Activated CD8-positive, alpha-beta T cell treated with anti-CD3 and anti-CD28 coated beads for 36 hours (primary cell): ENCODE measurements around the gene C2CD3. TPM values are rescaled to one million over a fixed set of nuclear protein-coding genes. Genes with fewer than 3 reads are reported as not detected.

ENCODE experiments used
- ATAC-seq: fragments of 200-7000 bp; cut with Tn5 transposase; one replicate; pipeline ENCODE4 v1.10.0; 2021; ENCODE audit warnings: mild to moderate bottlenecking, moderate library complexity
- CTCF ChIA-PET: fragments of 350-600 bp; sonication (Branson Sonifier 250); formaldehyde crosslinking; loops from one replicate; lab custom pipeline; 2021; ENCODE audit warnings: antibody characterized with exemption; lab: Charles Lee
- POLR2A ChIA-PET: fragments of 350-600 bp; sonication (Branson Sonifier 250); formaldehyde crosslinking; loops from one replicate; lab custom pipeline; 2021; ENCODE audit warnings: antibody characterized with exemption; lab: Charles Lee
- DNase-seq: peaks from one replicate; pipeline ENCODE4 v3.0.0-alpha.2; 2020
- H3K27ac Mint-ChIP-seq: one replicate; pipeline ENCODE4 v1.8.0; 2021; ENCODE audit warnings: mild to moderate bottlenecking, mixed read lengths
- H3K27me3 Mint-ChIP-seq: one replicate; pipeline ENCODE4 v1.8.0; 2021; ENCODE audit warnings: mixed read lengths
- H3K36me3 Mint-ChIP-seq: one replicate; pipeline ENCODE4 v1.8.0; 2021; ENCODE audit warnings: low read depth, mixed read lengths
- H3K4me1 Mint-ChIP-seq: one replicate; pipeline ENCODE4 v1.8.0; 2021; ENCODE audit warnings: low read depth, mixed read lengths
- H3K4me3 Mint-ChIP-seq: one replicate; pipeline ENCODE4 v1.8.0; 2021; ENCODE audit warnings: mild to moderate bottlenecking, moderate library complexity, mixed read lengths
- H3K9me3 Mint-ChIP-seq: one replicate; pipeline ENCODE4 v1.8.0; 2021; ENCODE audit warnings: mixed read lengths
- intact Hi-C: fragments of 100-400 bp; cut with micrococcal nuclease; formaldehyde crosslinking; loops from one replicate; pipeline ENCODE4 v1.10.0; 2022
- total RNA-seq, 2 experiments: library from RNA; stranded (reverse); gene quantifications; one replicate each; pipeline ENCODE4 v1.2.3, GENCODE V29; 2021
- TF ChIP-seq, protein P1 (sequence below): fragments of 200-600 bp; IDR thresholded peaks from one replicate; pipeline ENCODE4 v1.8.0; 2022; ENCODE audit warnings: antibody characterized with exemption, mild to moderate bottlenecking

Gene C2CD3
- total RNA-seq, 2 experiments from 2014 or later: 22.5 to 25.6 TPM

DNA sequence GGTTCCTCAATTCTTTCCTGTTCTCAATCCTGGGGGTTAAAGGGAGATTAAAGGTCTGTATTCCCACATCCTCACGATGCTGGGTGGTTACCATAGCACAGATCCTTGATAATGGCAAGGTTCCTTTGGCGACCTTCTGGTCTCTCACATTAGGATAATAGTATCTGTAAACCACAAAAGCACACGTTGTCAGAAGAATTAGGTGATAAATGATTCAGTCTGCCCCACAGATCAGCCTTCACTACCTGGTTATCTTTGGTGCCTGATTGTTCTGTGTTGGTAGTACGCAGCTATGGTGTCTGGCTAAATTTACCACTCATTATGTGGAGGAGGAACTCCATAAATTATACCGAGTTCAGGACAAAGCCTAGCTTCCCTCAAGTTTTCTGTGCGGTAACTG, 78.4 kb downstream of the C2CD3 start:
- Mint-ChIP-seq H3K4me3 (no peak overlapping the region), H3K36me3 (peaks cover 11% of the 10 kb centered on the region), H3K27me3 (no peaks in the 10 kb centered on the region), H3K9me3 (no peaks in the 10 kb centered on the region), H3K4me1 (no peaks in the 10 kb centered on the region), H3K27ac (no peak overlapping the region)
- TF ChIP-seq, protein P1, sequence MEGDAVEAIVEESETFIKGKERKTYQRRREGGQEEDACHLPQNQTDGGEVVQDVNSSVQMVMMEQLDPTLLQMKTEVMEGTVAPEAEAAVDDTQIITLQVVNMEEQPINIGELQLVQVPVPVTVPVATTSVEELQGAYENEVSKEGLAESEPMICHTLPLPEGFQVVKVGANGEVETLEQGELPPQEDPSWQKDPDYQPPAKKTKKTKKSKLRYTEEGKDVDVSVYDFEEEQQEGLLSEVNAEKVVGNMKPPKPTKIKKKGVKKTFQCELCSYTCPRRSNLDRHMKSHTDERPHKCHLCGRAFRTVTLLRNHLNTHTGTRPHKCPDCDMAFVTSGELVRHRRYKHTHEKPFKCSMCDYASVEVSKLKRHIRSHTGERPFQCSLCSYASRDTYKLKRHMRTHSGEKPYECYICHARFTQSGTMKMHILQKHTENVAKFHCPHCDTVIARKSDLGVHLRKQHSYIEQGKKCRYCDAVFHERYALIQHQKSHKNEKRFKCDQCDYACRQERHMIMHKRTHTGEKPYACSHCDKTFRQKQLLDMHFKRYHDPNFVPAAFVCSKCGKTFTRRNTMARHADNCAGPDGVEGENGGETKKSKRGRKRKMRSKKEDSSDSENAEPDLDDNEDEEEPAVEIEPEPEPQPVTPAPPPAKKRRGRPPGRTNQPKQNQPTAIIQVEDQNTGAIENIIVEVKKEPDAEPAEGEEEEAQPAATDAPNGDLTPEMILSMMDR: no peak
- POLR2A ChIA-PET: no interaction called here
- DNase-seq: no peak
- intact Hi-C loops: no loop called here
- ATAC-seq: no peak
- CTCF ChIA-PET: no interaction called here

DNA sequence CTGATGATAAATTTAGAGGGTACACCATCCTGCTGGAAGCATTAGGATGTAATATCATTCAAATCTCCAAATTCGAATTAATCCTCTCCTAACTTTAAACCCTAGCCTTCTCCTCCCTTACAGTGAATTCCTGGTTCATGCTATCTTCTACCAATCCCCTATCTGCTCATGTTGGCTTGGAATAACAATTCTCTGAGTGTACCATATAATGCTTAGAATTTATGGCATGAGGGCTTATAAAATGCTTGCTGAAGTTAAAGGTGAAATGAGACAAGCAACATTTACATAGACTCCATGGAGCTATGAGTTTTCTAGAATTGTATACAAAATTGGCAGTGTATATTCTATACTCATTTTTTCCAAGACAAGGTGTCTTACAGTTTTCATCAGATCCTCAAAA, 79.3 kb downstream of the C2CD3 start:
- TF ChIP-seq, protein P1: no peak
- no peak for DNase-seq
- H3K27ac Mint-ChIP-seq: no peak overlapping the region
- no peak for ATAC-seq
- ChIA-PET POLR2A (no interaction called here), CTCF (no interaction called here)
- H3K4me1 Mint-ChIP-seq: no peaks in the 10 kb centered on the region
- no peaks in the 10 kb centered on the region for H3K27me3 Mint-ChIP-seq
- H3K4me3 Mint-ChIP-seq: no peak overlapping the region
- intact Hi-C loops: no loop called here
- no peaks in the 10 kb centered on the region for H3K9me3 Mint-ChIP-seq
- peaks cover 9% of the 10 kb centered on the region for H3K36me3 Mint-ChIP-seq

DNA sequence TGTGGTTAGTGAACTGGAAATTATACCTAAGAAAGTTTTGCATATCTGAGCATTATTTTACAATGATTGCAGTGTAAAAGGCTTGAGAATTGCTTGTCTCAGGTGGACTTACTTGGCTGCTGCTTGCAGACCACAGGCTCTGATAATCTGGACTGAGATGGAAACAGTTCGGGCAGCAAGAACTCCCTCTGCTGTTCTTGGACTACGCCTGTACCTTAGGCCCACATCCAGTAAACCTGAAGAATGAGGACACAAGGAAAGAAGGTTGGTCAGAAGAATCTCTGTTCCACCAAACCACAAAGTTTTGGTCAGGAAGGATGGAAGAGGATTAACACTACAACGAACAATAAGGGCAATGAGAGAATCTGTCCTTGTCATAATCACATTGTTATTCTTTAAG, 80.1 kb downstream of the C2CD3 start:
- TF ChIP-seq, protein P1: no peak
- POLR2A ChIA-PET: interaction anchor here (0.6 kb wide), 1 partner anchor 60 kb away, joined by 3 read pairs; no protein-coding TSS in a partner anchor
- no peaks in the 10 kb centered on the region for H3K9me3 Mint-ChIP-seq
- no peak overlapping the region for H3K27ac Mint-ChIP-seq
- ATAC-seq (no peak), DNase-seq (no peak)
- no peaks in the 10 kb centered on the region for H3K27me3 Mint-ChIP-seq
- intact Hi-C loops: no loop called here
- H3K4me3 Mint-ChIP-seq: no peak overlapping the region
- CTCF ChIA-PET: no interaction called here
- no peaks in the 10 kb centered on the region for H3K4me1 Mint-ChIP-seq
- peaks cover 11% of the 10 kb centered on the region for H3K36me3 Mint-ChIP-seq

DNA sequence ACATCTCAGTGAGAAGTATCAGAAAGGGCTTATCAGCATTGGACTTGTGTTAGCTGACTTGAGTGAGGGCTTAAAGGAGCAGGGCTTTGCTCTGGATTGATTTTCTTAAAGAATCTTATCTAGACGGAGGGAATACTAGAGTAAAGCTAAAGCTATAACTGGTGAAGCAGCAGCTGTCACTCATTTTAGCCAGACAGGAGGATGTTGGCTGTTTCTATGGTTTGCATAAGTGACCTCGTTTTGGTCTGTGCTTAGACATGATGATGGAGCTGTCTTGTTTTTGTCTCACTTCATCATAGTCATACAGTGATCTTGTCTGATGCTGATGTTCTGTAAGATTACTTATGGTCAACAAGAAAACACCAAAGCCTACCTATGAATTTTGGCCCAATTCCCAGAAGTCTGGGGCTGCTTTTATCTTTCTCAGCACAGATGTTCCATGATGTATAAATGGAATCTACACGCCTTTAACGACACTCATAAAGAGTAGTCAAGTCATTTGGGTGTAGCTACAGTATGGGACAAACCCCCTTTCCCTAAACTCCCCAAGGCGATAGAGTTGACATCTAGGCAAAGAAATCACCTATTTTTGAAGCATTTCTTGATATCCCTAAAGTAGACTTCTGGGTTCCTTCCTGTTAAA, 84.4 kb downstream of the C2CD3 start:
- no peaks in the 10 kb centered on the region for H3K9me3 Mint-ChIP-seq
- TF ChIP-seq, protein P1: no peak
- H3K4me3 Mint-ChIP-seq: no peak overlapping the region
- intact Hi-C loops: no loop called here
- ATAC-seq: no peak
- no peaks in the 10 kb centered on the region for H3K4me1 Mint-ChIP-seq
- ChIA-PET POLR2A (no interaction called here), CTCF (interaction anchor here (0.9 to 1.1 kb wide), 2 partner anchors 9 to 123 kb away, joined by 3 to 4 read pairs; no protein-coding TSS in a partner anchor)
- H3K27ac Mint-ChIP-seq: no peak overlapping the region
- H3K27me3 Mint-ChIP-seq: no peaks in the 10 kb centered on the region
- H3K36me3 Mint-ChIP-seq: peaks cover 37% of the 10 kb centered on the region
- no peak for DNase-seq

DNA sequence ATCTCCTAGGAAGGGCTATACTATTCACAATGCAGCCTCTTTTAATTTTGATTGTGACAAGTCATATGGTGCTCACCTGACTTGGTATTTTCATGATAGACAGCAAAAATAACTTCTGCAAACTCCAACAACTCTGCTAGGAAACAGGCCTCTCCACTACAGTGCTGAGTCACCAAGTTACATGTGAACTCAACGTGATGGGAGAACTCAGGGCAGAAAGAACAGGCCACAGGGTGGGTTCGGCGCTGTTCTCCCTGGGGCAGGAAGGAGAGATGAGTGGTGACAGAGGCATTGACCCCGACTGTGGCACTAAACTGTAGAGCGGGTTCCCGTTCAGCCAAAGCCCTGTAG, 85.3 kb downstream of the C2CD3 start:
- H3K27me3 Mint-ChIP-seq: no peaks in the 10 kb centered on the region
- H3K4me1 Mint-ChIP-seq: no peaks in the 10 kb centered on the region
- DNase-seq (no peak), ATAC-seq (no peak)
- TF ChIP-seq, protein P1: no peak
- ChIA-PET POLR2A (no interaction called here), CTCF (interaction anchor here (0.9 to 1.1 kb wide), 2 partner anchors 10 to 122 kb away, joined by 3 to 4 read pairs; no protein-coding TSS in a partner anchor)
- H3K36me3 Mint-ChIP-seq: peaks cover 37% of the 10 kb centered on the region
- intact Hi-C loops: no loop called here
- no peak overlapping the region for H3K4me3 Mint-ChIP-seq
- no peaks in the 10 kb centered on the region for H3K9me3 Mint-ChIP-seq
- H3K27ac Mint-ChIP-seq: no peak overlapping the region
